Measurements from ENCODE around the gene PSMG4. TPM values are rescaled to one million over a fixed set of nuclear protein-coding genes. Genes with fewer than 3 reads are reported as not detected.

Gene PSMG4
- total and polyA plus RNA-seq, 7 experiments from 2014 or later: 15.6 to 81.7 (median 42.5) TPM

DNA sequence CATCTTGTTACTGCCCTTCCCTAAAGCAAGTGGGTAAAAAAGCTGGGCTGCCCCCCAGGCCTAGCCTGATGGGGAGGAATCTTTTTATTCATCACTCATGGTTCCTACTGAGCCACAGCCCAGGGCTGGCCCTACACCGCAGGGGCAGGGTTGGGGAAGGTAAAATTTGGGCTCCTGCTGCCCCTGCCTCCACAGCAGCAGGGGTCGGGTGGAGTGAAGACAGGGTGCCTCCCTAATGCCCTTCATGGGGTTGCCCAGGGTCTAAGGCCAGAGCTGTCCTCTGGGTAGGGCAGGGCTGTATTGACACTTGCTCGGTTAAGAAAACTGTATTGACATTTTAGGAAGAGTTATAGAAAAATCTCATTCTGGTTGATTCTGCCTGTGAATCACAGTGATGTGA lies 8.9 kb upstream of the PSMG4 start:
- POLR2A ChIA-PET: interaction anchor here (0.7 kb wide), 1 partner anchor 771 kb away, joined by 3 read pairs; a partner anchor contains a TSS
- H3K27ac ChIP-seq (ENCODE audit: low read depth, low read length): no peak overlapping the region
- H3K27me3 Mint-ChIP-seq: peaks cover 21 to 47% (median 32%) of the 10 kb centered on the region in 5 donors
- no peaks in the 10 kb centered on the region for H3K36me3 ChIP-seq (ENCODE audit: control insufficient read depth in 2 of 3, insufficient read depth in 3 of 3, low read length in 3 of 3)
- intact Hi-C loops (cut with micrococcal nuclease): loop anchor here (2.0 to 10.0 kb wide), 4 partner anchors 131 to 1005 kb away; partner anchors contain the start of genes BPHL (in 2 of the 2), FAM50B (in 1 of the 2), GMDS (in 1 of the 2) and RIPK1 (in 1 of the 2)
- H3K27me3 ChIP-seq (ENCODE audit: control insufficient read depth in 2 of 2, insufficient read depth in 2 of 2, low read length in 2 of 2): no peaks in the 10 kb centered on the region
- peaks cover 0 to 5% (median 0%) of the 10 kb centered on the region in 11 donors for H3K9me3 Mint-ChIP-seq
- no peak overlapping the region for H3K4me3 ChIP-seq (ENCODE audit: low read length)
- CTCF ChIA-PET: interaction anchor here (1.0 to 1.7 kb wide), 2 partner anchors 20 to 122 kb away, joined by 5 to 9 read pairs; no protein-coding TSS in a partner anchor
- H3K27ac Mint-ChIP-seq: no peak overlapping the region
- H3K4me3 Mint-ChIP-seq: no peak overlapping the region
- H3K9me3 ChIP-seq (ENCODE audit: control insufficient read depth in 2 of 3, low read length in 3 of 3): no peaks in the 10 kb centered on the region
- no peak for ATAC-seq
- peaks cover 0 to 5% (median 0%) of the 10 kb centered on the region in 5 donors for H3K36me3 Mint-ChIP-seq
- H3K4me1 ChIP-seq (ENCODE audit: control insufficient read depth in 2 of 2, insufficient read depth in 2 of 2, low read length in 2 of 2): peaks cover 7 to 8% of the 10 kb centered on the region in 2 donors
- peaks cover 6 to 12% (median 7%) of the 10 kb centered on the region in 7 donors for H3K4me1 Mint-ChIP-seq
- DNase-seq: no peak

DNA sequence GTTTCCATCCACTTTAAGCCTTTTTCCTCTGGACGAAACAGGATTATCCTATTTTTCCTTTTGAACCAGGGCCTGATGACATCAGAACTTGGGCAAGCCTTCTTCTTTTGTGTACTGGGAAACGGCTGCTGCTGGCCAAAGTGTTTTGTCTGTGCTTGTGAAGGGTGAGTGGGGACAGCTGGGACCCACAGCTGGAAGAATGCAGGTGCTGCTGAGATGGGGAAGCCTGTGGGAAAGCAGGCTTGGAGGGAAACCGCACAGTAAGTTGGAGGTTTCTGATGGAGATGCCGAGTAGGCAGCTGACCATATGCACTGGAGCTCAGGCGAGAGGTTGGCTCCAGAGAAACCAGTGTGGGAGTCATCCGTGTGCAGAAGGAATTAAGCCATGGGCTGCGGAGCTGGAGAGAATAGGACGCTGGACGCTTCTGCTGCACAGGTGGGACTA lies 8.5 kb upstream of the PSMG4 start:
- Histone ChIP-seq H3K27me3 (ENCODE audit: control insufficient read depth in 2 of 2, insufficient read depth in 2 of 2, low read length in 2 of 2) (no peaks in the 10 kb centered on the region), H3K27ac (ENCODE audit: low read depth, low read length) (no peak overlapping the region), H3K36me3 (ENCODE audit: control insufficient read depth in 2 of 3, insufficient read depth in 3 of 3, low read length in 3 of 3) (no peaks in the 10 kb centered on the region), H3K4me1 (ENCODE audit: control insufficient read depth in 2 of 2, insufficient read depth in 2 of 2, low read length in 2 of 2) (peaks cover 7 to 8% of the 10 kb centered on the region in 2 donors), H3K4me3 (ENCODE audit: low read length) (no peak overlapping the region), H3K9me3 (ENCODE audit: control insufficient read depth in 2 of 3, low read length in 3 of 3) (no peaks in the 10 kb centered on the region)
- no peak overlapping the region for H3K4me3 Mint-ChIP-seq
- ATAC-seq (no peak), DNase-seq (no peak)
- H3K27ac Mint-ChIP-seq: no peak overlapping the region
- H3K27me3 Mint-ChIP-seq: peaks cover 21 to 49% (median 32%) of the 10 kb centered on the region in 5 donors
- peaks cover 6 to 12% (median 7%) of the 10 kb centered on the region in 7 donors for H3K4me1 Mint-ChIP-seq
- peaks cover 0 to 5% (median 0%) of the 10 kb centered on the region in 5 donors for H3K36me3 Mint-ChIP-seq
- ChIA-PET POLR2A (interaction anchor here (1.7 kb wide), 1 partner anchor 186 kb away, joined by 5 read pairs; no protein-coding TSS in a partner anchor), CTCF (interaction anchor here (1.7 to 2.3 kb wide), 3 partner anchors 88 to 125 kb away, joined by 4 to 15 read pairs (median 5); no protein-coding TSS in a partner anchor)
- peaks cover 0 to 5% (median 0%) of the 10 kb centered on the region in 11 donors for H3K9me3 Mint-ChIP-seq
- intact Hi-C loops (cut with micrococcal nuclease): loop anchor here (2.0 to 10.0 kb wide), 4 partner anchors 131 to 1005 kb away; partner anchors contain the start of genes BPHL (in 2 of the 2), FAM50B (in 1 of the 2), GMDS (in 1 of the 2) and RIPK1 (in 1 of the 2)

DNA sequence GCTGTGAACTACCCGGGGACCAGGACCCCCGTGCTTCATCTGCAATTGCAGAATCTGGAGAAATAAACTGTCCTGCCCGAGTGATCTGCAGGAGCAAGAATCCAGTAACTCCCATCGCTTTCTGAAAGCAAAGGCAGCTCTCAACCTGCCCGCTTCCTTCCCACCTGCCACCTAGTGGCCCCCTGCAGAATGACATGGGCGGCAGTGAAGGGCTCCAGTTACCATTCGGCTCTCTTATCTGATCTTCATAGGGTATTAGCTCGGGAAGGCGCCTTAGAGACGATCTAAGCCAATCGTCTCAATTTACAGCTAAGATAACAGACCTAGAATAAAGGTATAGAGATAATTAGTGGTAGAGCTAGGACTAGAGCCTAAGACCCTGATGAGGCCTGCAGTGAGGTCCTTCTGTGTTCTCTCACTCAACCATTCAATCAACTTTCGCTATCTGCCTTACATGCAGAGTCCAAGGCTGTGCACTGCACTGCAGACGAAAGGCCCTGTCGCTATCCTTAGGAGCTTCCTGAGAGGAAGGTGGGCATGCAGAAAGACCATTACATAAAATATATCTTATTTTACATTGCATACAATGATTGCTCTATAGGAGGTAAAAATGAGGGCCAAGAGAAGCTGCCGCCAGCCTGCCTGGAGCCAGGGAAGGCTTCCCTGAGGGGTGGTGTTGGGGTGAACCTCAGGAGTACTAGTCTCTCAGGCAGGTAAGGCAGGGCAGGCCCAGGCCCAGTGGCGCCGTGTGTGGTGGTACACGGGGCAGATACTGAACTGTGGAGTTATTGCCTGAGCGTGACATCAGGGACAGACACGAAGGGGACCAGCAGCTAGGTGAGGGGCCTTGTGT lies 7.1 kb upstream of the PSMG4 start:
- Histone ChIP-seq H3K36me3 (ENCODE audit: control insufficient read depth in 2 of 3, insufficient read depth in 3 of 3, low read length in 3 of 3) (no peaks in the 10 kb centered on the region), H3K27me3 (ENCODE audit: control insufficient read depth in 2 of 2, insufficient read depth in 2 of 2, low read length in 2 of 2) (no peaks in the 10 kb centered on the region), H3K4me3 (ENCODE audit: low read length) (no peak overlapping the region), H3K9me3 (ENCODE audit: control insufficient read depth in 2 of 3, low read length in 3 of 3) (no peaks in the 10 kb centered on the region), H3K27ac (ENCODE audit: low read depth, low read length) (no peak overlapping the region), H3K4me1 (ENCODE audit: control insufficient read depth in 2 of 2, insufficient read depth in 2 of 2, low read length in 2 of 2) (peaks cover 7 to 8% of the 10 kb centered on the region in 2 donors)
- peak; percentile 94 for ATAC-seq
- Mint-ChIP-seq H3K36me3 (peaks cover 0 to 5% (median 0%) of the 10 kb centered on the region in 5 donors), H3K27me3 (peaks cover 17 to 51% (median 27%) of the 10 kb centered on the region in 5 donors), H3K9me3 (peaks cover 0 to 5% (median 0%) of the 10 kb centered on the region in 11 donors), H3K4me1 (peaks cover 6 to 12% (median 7%) of the 10 kb centered on the region in 7 donors), H3K4me3 (peak overlapping the region in 5 of 10 donors; percentile 11 to 60 (median 40)), H3K27ac (peak overlapping the region in 1 of 9 donors; percentile 54)
- ChIA-PET POLR2A (interaction anchor here (0.8 to 1.7 kb wide), 6 partner anchors 11 to 262 kb away, joined by 3 to 5 read pairs (median 3); partner anchors contain the start of gene RIPK1), CTCF (interaction anchor here (0.5 to 2.3 kb wide), 20 partner anchors 10 to 769 kb away, joined by 3 to 15 read pairs (median 4); partner anchors contain the start of genes RIPK1 and TUBB2A)
- DNase-seq: peak; percentile 58 to 82 (median 76)
- intact Hi-C loops (cut with micrococcal nuclease): loop anchor here (1.0 to 10.0 kb wide), 9 partner anchors 22 to 1007 kb away; partner anchors contain the start of genes BPHL (in 2 of the 2), FAM50B (in 1 of the 2), GMDS (in 1 of the 2) and NQO2 (in 1 of the 2)

DNA sequence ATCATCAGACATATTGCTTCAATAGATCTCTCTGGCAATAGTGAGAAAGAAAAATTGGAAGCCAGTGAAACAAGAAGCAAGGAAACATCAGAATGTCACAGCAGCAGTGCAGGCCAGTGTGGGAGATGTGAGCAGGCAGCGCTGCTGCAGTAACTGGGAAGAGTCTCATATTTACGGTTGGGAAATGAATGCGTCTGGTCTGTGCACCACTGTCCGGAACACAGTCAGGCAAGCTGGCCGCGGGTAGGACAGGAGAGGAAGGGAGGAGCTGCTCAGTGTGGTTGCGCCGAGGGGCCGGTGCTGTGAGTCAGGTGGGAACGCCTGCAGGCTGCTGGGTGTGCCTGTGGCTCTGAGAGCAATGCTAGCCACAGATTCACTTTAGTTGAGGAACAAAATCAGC lies 6.4 kb upstream of the PSMG4 start:
- POLR2A ChIA-PET: interaction anchor here (1.3 kb wide), 1 partner anchor 12 kb away, joined by 3 read pairs; no protein-coding TSS in a partner anchor
- H3K27me3 Mint-ChIP-seq: peaks cover 16 to 55% (median 27%) of the 10 kb centered on the region in 5 donors
- no peak overlapping the region for H3K4me3 Mint-ChIP-seq

GRCh38 chr6:3252861-3253596 lies 5.7 kb upstream of the PSMG4 start:
- H3K27ac ChIP-seq (ENCODE audit: low read depth, low read length): no peak overlapping the region
- peaks cover 0 to 5% (median 0%) of the 10 kb centered on the region in 5 donors for H3K36me3 Mint-ChIP-seq
- H3K4me3 ChIP-seq (ENCODE audit: low read length): no peak overlapping the region
- DNase-seq (no peak), ATAC-seq (no peak)
- CTCF ChIA-PET: interaction anchor here (0.9 to 1.8 kb wide), 4 partner anchors 17 to 185 kb away, joined by 3 to 5 read pairs (median 4); partner anchors contain the start of gene RIPK1
- H3K4me1 ChIP-seq (ENCODE audit: control insufficient read depth in 2 of 2, insufficient read depth in 2 of 2, low read length in 2 of 2): peaks cover 7 to 8% of the 10 kb centered on the region in 2 donors
- no peaks in the 10 kb centered on the region for H3K9me3 ChIP-seq (ENCODE audit: control insufficient read depth in 2 of 3, low read length in 3 of 3)
- H3K4me1 Mint-ChIP-seq: peaks cover 6 to 12% (median 7%) of the 10 kb centered on the region in 7 donors
- peaks cover 12 to 52% (median 20%) of the 10 kb centered on the region in 5 donors for H3K27me3 Mint-ChIP-seq
- intact Hi-C loops (cut with micrococcal nuclease): loop anchor here in 1 of 2 donors (10.0 kb wide), 1 partner anchor 1008 kb away; the partner anchor contains the start of gene GMDS
- H3K27me3 ChIP-seq (ENCODE audit: control insufficient read depth in 2 of 2, insufficient read depth in 2 of 2, low read length in 2 of 2): no peaks in the 10 kb centered on the region
- H3K4me3 Mint-ChIP-seq: no peak overlapping the region
- no peaks in the 10 kb centered on the region for H3K36me3 ChIP-seq (ENCODE audit: control insufficient read depth in 2 of 3, insufficient read depth in 3 of 3, low read length in 3 of 3)
- H3K9me3 Mint-ChIP-seq: peaks cover 0 to 5% (median 0%) of the 10 kb centered on the region in 11 donors
- POLR2A ChIA-PET: no interaction called here
- H3K27ac Mint-ChIP-seq: no peak overlapping the region

More for the DNA sequence above, 6.4 kb upstream of the PSMG4 start:
- Mint-ChIP-seq H3K9me3 (peaks cover 0 to 5% (median 0%) of the 10 kb centered on the region in 11 donors), H3K36me3 (peaks cover 0 to 5% (median 0%) of the 10 kb centered on the region in 5 donors), H3K27ac (no peak overlapping the region), H3K4me1 (peaks cover 6 to 12% (median 7%) of the 10 kb centered on the region in 7 donors)
- Histone ChIP-seq H3K27me3 (ENCODE audit: control insufficient read depth in 2 of 2, insufficient read depth in 2 of 2, low read length in 2 of 2) (no peaks in the 10 kb centered on the region), H3K9me3 (ENCODE audit: control insufficient read depth in 2 of 3, low read length in 3 of 3) (no peaks in the 10 kb centered on the region), H3K36me3 (ENCODE audit: control insufficient read depth in 2 of 3, insufficient read depth in 3 of 3, low read length in 3 of 3) (no peaks in the 10 kb centered on the region), H3K27ac (ENCODE audit: low read depth, low read length) (no peak overlapping the region), H3K4me3 (ENCODE audit: low read length) (no peak overlapping the region), H3K4me1 (ENCODE audit: control insufficient read depth in 2 of 2, insufficient read depth in 2 of 2, low read length in 2 of 2) (peaks cover 7 to 8% of the 10 kb centered on the region in 2 donors)
- CTCF ChIA-PET: interaction anchor here (0.9 to 2.3 kb wide), 8 partner anchors 10 to 184 kb away, joined by 3 to 15 read pairs (median 4); partner anchors contain the start of gene RIPK1
- ATAC-seq (peak; percentile 33), DNase-seq (no peak)
- intact Hi-C loops (cut with micrococcal nuclease): loop anchor here in 1 of 2 donors (10.0 kb wide), 1 partner anchor 1008 kb away; the partner anchor contains the start of gene GMDS

Data from naive thymus-derived CD4-positive, alpha-beta T cell (primary cell).